ENCODE measurements around the gene IRAG1.

The IRAG1 gene

DNA sequence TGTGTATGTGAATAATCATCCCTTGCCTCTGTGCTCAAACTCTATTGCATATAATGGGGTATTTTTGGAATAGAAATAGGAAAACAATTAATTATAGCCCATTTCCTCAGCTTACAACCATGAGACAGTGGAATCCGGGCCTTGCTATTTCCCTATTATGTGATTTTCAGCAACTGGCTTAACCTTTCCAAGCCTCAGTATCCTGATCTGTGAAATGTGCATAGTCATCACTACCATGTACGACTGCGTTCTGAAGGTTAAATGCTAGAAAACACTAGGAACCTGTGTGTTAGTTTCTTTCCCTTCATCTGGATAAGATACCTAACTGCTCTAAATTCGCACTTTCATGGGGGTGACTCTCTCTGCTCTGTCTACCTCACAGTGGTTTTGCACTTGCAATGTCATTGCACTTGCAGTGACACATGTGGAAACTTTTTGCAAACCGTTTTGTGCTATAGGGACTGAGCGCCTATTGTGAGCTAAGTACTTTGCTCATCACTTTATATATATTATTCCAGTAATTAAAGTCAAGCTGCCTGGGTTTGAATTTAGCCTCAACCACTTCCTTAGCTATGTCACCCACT is 48.3 kb downstream of the IRAG1 start:
- DNase-seq, result no peak
